GM20000 (cell line): Measurements from ENCODE around the gene NKX2-3.

Experiments used
- DNase-seq: peaks from one replicate; pipeline ENCODE4 v3.0.0; 2012; ENCODE audit warnings: low spot score
- TF ChIP-seq, protein P1 (sequence below): IDR thresholded peaks from 2 replicates; pipeline ENCODE4 v1.5.1; 2012; ENCODE audit warnings: mild to moderate bottlenecking, control low read depth; ENCODE audit errors: extremely low read depth, missing control alignments

NKX2-3 gene

DNA sequence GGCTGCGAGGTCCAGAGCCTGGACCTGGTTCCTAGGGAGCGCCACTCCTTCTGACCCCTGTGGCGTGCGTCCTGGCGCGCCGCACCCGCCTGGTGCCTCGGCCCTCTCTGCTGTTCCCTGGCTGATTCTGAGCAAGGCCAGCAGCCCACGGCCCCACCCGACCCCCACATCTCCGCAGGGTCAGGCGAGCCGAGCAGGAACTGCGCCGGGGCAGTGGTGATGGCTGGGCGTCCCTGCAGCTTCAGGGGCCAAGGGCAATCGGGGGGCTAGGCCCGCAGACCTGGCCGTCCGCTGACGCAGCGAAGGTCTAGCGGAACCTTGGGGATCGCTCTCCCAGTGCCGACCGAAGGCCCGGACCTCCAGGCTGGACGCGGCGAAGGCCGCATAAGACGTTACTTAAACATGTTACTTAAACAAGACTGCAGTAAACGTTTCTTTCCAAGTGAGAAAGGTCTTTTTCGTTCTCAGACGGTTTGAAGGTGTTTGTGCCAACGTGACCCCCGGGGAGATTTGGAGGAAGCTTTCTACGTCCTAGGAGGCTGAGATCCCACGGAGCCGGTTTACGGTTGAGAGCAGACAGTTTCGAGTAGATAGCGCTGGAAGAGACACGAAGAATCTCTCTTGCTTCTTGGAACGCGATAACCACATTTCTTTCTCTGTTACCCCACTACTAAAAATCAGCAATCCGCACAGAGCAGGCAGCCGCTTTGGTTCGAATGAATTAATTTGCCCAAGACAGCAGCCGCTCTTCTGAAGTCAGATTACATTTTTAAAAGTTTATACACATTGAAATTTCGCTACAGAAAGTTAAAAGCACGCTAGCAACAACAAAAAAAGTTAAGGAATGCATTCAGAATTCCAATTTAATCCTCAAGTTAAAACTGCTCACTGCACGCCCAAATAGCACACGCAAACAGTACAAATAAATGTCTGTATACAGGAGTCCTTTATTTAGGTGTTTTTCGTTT lies 4.9 kb upstream of the NKX2-3 start:
- TF ChIP-seq, protein P1, sequence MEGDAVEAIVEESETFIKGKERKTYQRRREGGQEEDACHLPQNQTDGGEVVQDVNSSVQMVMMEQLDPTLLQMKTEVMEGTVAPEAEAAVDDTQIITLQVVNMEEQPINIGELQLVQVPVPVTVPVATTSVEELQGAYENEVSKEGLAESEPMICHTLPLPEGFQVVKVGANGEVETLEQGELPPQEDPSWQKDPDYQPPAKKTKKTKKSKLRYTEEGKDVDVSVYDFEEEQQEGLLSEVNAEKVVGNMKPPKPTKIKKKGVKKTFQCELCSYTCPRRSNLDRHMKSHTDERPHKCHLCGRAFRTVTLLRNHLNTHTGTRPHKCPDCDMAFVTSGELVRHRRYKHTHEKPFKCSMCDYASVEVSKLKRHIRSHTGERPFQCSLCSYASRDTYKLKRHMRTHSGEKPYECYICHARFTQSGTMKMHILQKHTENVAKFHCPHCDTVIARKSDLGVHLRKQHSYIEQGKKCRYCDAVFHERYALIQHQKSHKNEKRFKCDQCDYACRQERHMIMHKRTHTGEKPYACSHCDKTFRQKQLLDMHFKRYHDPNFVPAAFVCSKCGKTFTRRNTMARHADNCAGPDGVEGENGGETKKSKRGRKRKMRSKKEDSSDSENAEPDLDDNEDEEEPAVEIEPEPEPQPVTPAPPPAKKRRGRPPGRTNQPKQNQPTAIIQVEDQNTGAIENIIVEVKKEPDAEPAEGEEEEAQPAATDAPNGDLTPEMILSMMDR, result no peak
- DNase-seq, result peak; percentile 9

DNA sequence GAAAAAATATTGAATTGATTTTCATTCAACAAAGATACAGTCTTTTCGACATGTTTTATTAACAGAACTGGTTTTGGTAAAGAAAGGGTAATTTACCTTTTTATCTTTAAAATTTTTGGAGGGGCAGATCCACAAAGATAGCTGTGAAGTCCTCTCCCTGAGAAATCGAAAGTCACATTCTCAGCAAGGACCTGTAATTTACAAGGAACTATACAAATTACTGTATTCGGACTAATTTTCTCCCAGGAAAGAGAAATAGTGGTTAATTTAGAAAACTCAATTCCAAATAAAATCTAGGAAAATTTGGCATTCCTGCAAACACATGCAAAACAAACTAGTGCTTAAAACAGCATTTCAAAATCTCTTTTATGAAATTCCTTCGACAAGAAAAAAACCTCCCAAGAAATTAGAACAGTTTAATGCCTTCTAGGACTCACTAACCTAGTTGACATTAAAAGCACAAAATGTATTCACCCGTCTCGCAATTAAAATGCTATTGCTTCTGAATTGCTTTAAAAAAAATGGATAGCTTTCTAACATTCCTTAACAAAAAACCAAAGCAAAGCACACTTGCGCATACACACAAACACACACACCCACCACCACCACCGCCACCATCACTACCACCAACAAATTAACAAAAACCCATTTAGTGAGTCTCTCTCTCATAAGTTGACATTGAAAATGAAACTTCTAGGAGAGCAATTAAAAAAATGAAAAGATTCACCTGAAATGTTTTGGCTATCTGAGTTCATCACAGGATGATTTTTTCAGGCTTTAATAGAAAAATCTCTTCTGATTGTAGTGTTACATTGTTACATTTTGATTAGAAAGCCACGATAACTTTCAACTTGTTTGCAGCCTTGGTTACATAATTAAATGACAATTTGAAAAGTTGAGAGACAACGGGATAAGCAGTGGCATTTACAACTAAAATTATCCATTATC lies 4.0 kb upstream of the NKX2-3 start:
- TF ChIP-seq, protein P1, result no peak
- DNase-seq, result peak; percentile 19

DNA sequence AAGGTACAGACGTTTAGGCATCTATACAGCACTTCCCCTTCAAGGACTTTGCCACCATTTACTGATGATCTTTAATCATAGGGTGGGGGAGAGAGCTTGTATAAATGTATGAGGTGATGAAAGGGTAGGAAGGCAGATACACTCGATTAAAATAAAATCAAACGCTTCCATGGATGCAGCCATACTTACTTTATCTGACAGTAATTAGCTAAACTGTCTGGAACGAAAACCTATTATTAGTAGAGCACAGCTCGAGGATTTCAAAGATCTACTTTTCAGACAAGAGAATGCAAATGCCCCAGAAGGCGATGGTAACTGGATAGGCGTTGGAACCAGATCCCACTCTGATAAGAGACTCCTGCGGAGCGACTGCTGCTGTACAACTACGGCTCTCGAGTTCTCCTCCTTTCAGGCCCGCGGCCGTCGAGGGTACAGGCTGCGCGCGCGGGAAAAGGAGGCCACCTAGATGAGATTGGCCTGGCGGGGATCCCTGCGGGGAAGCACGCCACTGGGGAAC lies 3.1 kb upstream of the NKX2-3 start:
- TF ChIP-seq, protein P1, result no peak
- DNase-seq, result peak; percentile 8

DNA sequence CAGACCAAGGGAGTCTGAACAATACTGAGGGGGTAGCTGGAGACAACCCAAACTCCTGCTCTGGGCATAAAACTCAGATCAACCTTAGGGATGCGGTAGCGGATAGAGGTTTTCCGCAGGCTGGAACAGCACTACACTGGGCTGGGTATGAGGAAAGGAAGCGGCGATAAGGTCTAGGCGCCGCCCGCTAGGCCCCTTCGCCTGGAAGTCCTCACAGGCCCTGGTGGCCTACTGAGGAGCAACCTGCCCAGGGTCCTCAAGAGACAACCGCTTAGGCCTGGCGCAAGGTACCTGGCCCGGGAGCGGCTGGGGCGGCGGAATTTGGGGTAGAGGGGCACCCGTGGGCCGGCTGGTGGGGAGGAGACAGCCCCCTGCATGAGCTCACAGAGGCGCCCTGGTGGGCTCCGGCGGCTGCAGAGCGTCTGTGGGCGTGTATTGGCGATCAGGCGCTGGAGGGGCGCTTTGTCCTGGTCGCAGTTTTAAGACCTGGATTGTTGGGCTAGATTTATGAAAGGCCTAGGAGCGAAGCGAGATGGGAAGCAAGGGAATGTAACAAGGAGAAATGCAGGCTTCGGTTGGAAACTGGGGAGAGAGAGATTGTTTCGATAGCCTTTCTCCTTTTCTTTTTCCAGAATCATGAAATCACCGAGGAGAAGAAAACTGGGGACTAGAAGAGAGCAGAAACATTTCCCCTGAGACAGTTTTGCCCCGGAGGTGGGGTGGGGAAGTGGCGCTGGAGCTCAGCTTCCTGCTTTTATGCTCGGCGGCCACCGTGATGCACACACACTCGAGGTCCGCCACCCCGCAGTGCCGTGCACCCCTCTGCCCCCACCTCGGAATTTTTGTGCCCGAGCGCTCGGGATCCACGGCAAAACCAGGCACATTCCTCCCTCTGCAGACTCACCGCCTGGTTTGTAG lies 2.4 kb upstream of the NKX2-3 start:
- DNase-seq, result no peak
- TF ChIP-seq, protein P1, result no peak

DNA sequence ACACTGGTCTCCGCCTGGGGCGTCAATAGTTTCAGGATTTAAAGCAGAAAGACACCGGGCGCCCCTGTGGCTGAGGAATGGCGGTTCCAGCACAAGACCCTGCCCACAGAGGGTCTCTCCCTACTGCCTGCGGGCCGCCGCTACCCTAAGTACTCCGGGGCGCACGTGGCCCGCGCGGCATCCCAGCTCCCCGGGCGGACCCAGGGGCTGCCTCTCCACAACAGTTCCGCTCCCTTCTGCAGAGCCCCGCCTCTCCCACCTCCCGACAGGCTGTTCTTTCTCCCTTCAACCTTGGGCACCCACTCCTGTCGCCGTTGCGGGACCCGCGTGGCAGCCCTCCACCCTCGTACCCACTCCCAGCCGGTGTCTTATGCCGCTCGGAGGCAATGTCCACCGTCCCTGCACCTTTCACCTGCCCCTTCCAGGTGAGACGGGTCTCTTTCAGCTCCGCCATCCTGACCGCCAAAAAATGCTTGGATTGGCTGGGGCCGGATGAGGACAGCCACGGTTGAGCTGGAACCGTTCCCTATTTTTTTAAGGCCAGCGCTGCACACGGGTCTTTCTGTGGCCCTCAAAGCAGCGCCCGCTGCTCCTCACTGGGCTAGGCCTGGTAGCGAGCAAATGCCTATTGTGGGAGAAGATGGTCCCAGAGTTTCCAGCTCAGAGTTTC lies 1.6 kb upstream of the NKX2-3 start:
- no peak for DNase-seq

More for the DNA sequence above, 1.6 kb upstream of the NKX2-3 start:
- TF ChIP-seq, protein P1, result no peak
